WTC11 (cell line): ENCODE measurements around the gene FUT7. TPM values are rescaled to one million over a fixed set of nuclear protein-coding genes. Genes with fewer than 3 reads are reported as not detected.

ENCODE experiments used
- ATAC-seq: fragments of 200-7000 bp; cut with Tn5 transposase; 2 replicates; pipeline ENCODE4 v1.10.0; 2021; ENCODE audit warnings: mild to moderate bottlenecking, moderate library complexity
- Bru-seq: library from RNA; stranded (reverse); fragments of 400-500 nt; gene quantifications from one replicate; lab custom pipeline; 2021; lab: Mats Ljungman, UMichigan
- CTCF ChIA-PET: fragments of 300-600 bp; sonication (Branson Sonifier 250); formaldehyde crosslinking; loops from one replicate; lab custom pipeline; 2021; ENCODE audit warnings: antibody characterized with exemption; lab: Charles Lee
- POLR2A ChIA-PET: fragments of 350-600 bp; sonication (Branson Sonifier 250); formaldehyde crosslinking; loops from one replicate; lab custom pipeline; 2021; ENCODE audit warnings: antibody characterized with exemption; lab: Charles Lee
- DNase-seq: peaks from one replicate; pipeline ENCODE4 v3.0.0; 2021; ENCODE audit warnings: low spot score
- H3K27ac Mint-ChIP-seq: 2 replicates; pipeline ENCODE4 v1.8.0; 2021; ENCODE audit warnings: mixed read lengths
- H3K27me3 Mint-ChIP-seq: 2 replicates; pipeline ENCODE4 v1.8.0; 2021; ENCODE audit warnings: low read depth, mild to moderate bottlenecking, moderate library complexity, mixed read lengths
- H3K36me3 Mint-ChIP-seq: 2 replicates; pipeline ENCODE4 v1.8.0; 2021; ENCODE audit warnings: mixed read lengths
- H3K4me1 Mint-ChIP-seq: 2 replicates; pipeline ENCODE4 v1.8.0; 2022; ENCODE audit warnings: mixed read lengths
- H3K4me3 Mint-ChIP-seq: 2 replicates; pipeline ENCODE4 v1.8.0; 2021; ENCODE audit warnings: mild to moderate bottlenecking, moderate library complexity, mixed read lengths
- H3K9me3 Mint-ChIP-seq: 2 replicates; pipeline ENCODE4 v1.8.0; 2021; ENCODE audit warnings: mixed read lengths
- CBFB ChIP-seq: sonication (generic); formaldehyde crosslinking; IDR thresholded peaks from 2 replicates; pipeline ENCODE4 v1.8.1; 2022; ENCODE audit warnings: mild to moderate bottlenecking, low read depth, missing genetic modification reagents
- CREB1 ChIP-seq: sonication (generic); formaldehyde crosslinking; IDR thresholded peaks from 2 replicates; pipeline ENCODE4 v1.8.0; 2023; ENCODE audit warnings: mild to moderate bottlenecking, missing genetic modification reagents
- CTCF ChIP-seq: fragments of 200-600 bp; IDR thresholded peaks from 2 replicates; pipeline ENCODE4 v1.8.0; 2022; ENCODE audit warnings: antibody characterized with exemption
- E2F5 ChIP-seq: sonication (generic); formaldehyde crosslinking; IDR thresholded peaks from 2 replicates; pipeline ENCODE4 v1.8.1; 2022; ENCODE audit warnings: mild to moderate bottlenecking, moderate library complexity, missing genetic modification reagents
- ESRRA ChIP-seq: sonication (generic); formaldehyde crosslinking; IDR thresholded peaks from 2 replicates; pipeline ENCODE4 v1.8.1; 2022; ENCODE audit warnings: mild to moderate bottlenecking, missing genetic modification reagents, borderline replicate concordance
- FOXK1 ChIP-seq: sonication (generic); formaldehyde crosslinking; IDR thresholded peaks from 2 replicates; pipeline ENCODE4 v1.8.0; 2022; ENCODE audit warnings: mild to moderate bottlenecking, moderate library complexity, missing genetic modification reagents
- GABPB1 ChIP-seq: sonication (generic); formaldehyde crosslinking; IDR thresholded peaks from 2 replicates; pipeline ENCODE4 v1.8.1; 2023; ENCODE audit warnings: mild to moderate bottlenecking, missing genetic modification reagents
- IRF1 ChIP-seq: sonication (generic); formaldehyde crosslinking; IDR thresholded peaks from 2 replicates; pipeline ENCODE4 v1.8.0; 2023; ENCODE audit warnings: missing genetic modification reagents
- JUN ChIP-seq: sonication (generic); formaldehyde crosslinking; IDR thresholded peaks from 2 replicates; pipeline ENCODE4 v1.8.0; 2023; ENCODE audit warnings: mild to moderate bottlenecking, missing genetic modification reagents
- MYBL2 ChIP-seq: sonication (generic); formaldehyde crosslinking; IDR thresholded peaks from 2 replicates; pipeline ENCODE4 v1.8.1; 2023; ENCODE audit warnings: mild to moderate bottlenecking, moderate library complexity, missing genetic modification reagents
- PREB ChIP-seq: sonication (generic); formaldehyde crosslinking; IDR thresholded peaks from 2 replicates; pipeline ENCODE4 v1.8.1; 2022; ENCODE audit warnings: mild to moderate bottlenecking, missing genetic modification reagents, moderate library complexity, borderline replicate concordance
- PRRX2 ChIP-seq: fragments of 250-450 bp; sonication (Bioruptor Pico); IDR thresholded peaks from 2 replicates; pipeline ENCODE4 v1.8.0; 2021; ENCODE audit warnings: mild to moderate bottlenecking
- RELA ChIP-seq: sonication (generic); formaldehyde crosslinking; IDR thresholded peaks from 2 replicates; pipeline ENCODE4 v1.8.1; 2022; ENCODE audit warnings: missing genetic modification reagents, mild to moderate bottlenecking, borderline replicate concordance
- ZBTB43 ChIP-seq: sonication (generic); formaldehyde crosslinking; IDR thresholded peaks from 2 replicates; pipeline ENCODE4 v1.8.1; 2023; ENCODE audit warnings: mild to moderate bottlenecking, missing genetic modification reagents
- ZNF416 ChIP-seq: fragments of 250-450 bp; sonication (Bioruptor Pico); IDR thresholded peaks from 2 replicates; pipeline ENCODE4 v1.9.0; 2021; ENCODE audit warnings: mild to moderate bottlenecking, inconsistent platforms
- ZNF532 ChIP-seq: fragments of 250-450 bp; sonication (Bioruptor Pico); IDR thresholded peaks from 2 replicates; pipeline ENCODE4 v1.9.0; 2021; ENCODE audit warnings: mild to moderate bottlenecking, borderline replicate concordance
- ZNF671 ChIP-seq: fragments of 250-450 bp; sonication (Bioruptor Pico); IDR thresholded peaks from 2 replicates; pipeline ENCODE4 v1.8.0; 2021; ENCODE audit warnings: mild to moderate bottlenecking
- long read RNA-seq, 3 experiments: library from RNA in 1 of 3; library from capped mRNA in 1 of 3; library from polyadenylated mRNA in 1 of 3; unstranded in 2 of 3; stranded (forward) in 1 of 3; transcript quantifications; one replicate each; pipeline ENCODE4 v2.0.0, GENCODE V29; 2021
- total RNA-seq: library from RNA; stranded (reverse); gene quantifications from 3 replicates; pipeline ENCODE4 v1.2.3, GENCODE V29; 2021

FUT7 gene
- total RNA-seq (not detected in 3 replicates), Bru-seq, nascent RNA (not detected)
- long read RNA-seq, experiment 1, result 0 reads
- long read RNA-seq, experiment 2, result 0 reads
- long read RNA-seq, experiment 3, result 0 reads

- H3K27ac Mint-ChIP-seq, result no peak within 1 kb of the TSS
- H3K36me3 Mint-ChIP-seq, result no peaks in the 10 kb centered on the region
- ChIA-PET CTCF (interaction anchor here (0.5 to 4.1 kb wide), 6 partner anchors 11 to 269 kb away, joined by 4 to 38 read pairs (median 6); partner anchors contain the start of gene NPDC1), POLR2A (interaction anchor here (0.6 to 0.7 kb wide), 2 partner anchors 9 to 39 kb away, joined by 3 read pairs; no protein-coding TSS in a partner anchor)
- no peak for ATAC-seq
- no peak within 1 kb of the TSS for H3K4me3 Mint-ChIP-seq
- H3K27me3 Mint-ChIP-seq, result peaks cover 15% of the 10 kb centered on the region
- no peaks in the 10 kb centered on the region for H3K9me3 Mint-ChIP-seq
- H3K4me1 Mint-ChIP-seq, result 0 out of 2 replicates have a peak, but pooled peaks cover 2% of the 10 kb centered on the region
- TF ChIP-seq E2F5 (CRISPR knock-in tag) (no peak), CTCF (no peak), PRRX2 (no peak), ZNF416 (CRISPR knock-in tag) (no peak)
- TF ChIP-seq, all 79 proteins: peak for 0
- no peak for DNase-seq
These were observed at the start of gene FUT7 for GRCh38 chr9:137031904-137032640. Gene FUT7 (minus strand): TSS chr9:137032088. CDS start chr9:137031991, 97 bp downstream.

GRCh38 chr9:137080260-137081122, 48.6 kb upstream of the FUT7 start:
- DNase-seq, result no peak
- TF ChIP-seq CREB1 (CRISPR knock-in tag), result no peak
- TF ChIP-seq ESRRA (CRISPR knock-in tag), result no peak
- no peak for TF ChIP-seq PREB (CRISPR knock-in tag)
- no peak for TF ChIP-seq PRRX2
- no peak for TF ChIP-seq FOXK1 (CRISPR knock-in tag)
- TF ChIP-seq GABPB1 (CRISPR knock-in tag), result no peak
- no peak for TF ChIP-seq RELA
- no peak for TF ChIP-seq ZNF671 (CRISPR knock-in tag)
- no peak for TF ChIP-seq ZBTB43
- TF ChIP-seq MYBL2 (CRISPR knock-in tag), result no peak
- TF ChIP-seq CBFB (CRISPR knock-in tag), result no peak
- no peak for TF ChIP-seq JUN
- TF ChIP-seq IRF1 (CRISPR knock-in tag), result no peak
- TF ChIP-seq ZNF532 (CRISPR knock-in tag), result no peak
- H3K9me3 Mint-ChIP-seq, result no peaks in the 10 kb centered on the region
- no peaks in the 10 kb centered on the region for H3K36me3 Mint-ChIP-seq
- H3K27me3 Mint-ChIP-seq, result peaks cover 39% of the 10 kb centered on the region
- H3K27ac Mint-ChIP-seq, result no peak overlapping the region
- ChIA-PET CTCF (interaction anchor here (1.0 to 3.0 kb wide), 5 partner anchors 10 to 45 kb away, joined by 4 to 11 read pairs (median 7); partner anchors contain the start of gene SAPCD2), POLR2A (no interaction called here)
- H3K4me1 Mint-ChIP-seq, result peaks cover 3% of the 10 kb centered on the region
- ATAC-seq, result no peak
- H3K4me3 Mint-ChIP-seq, result no peak overlapping the region
